Upper lobe of left lung (tissue), 6 donors: Measurements from ENCODE around the gene ARHGAP8. TPM values are rescaled to one million over a fixed set of nuclear protein-coding genes. Genes with fewer than 3 reads are reported as not detected.

ENCODE experiments used
- ATAC-seq, 2 donors: fragments of 200-7000 bp; cut with Tn5 transposase; one replicate each; pipeline ENCODE4 v1.9.1; 2022; ENCODE audit warnings: mild to moderate bottlenecking in 2 of 2, moderate library complexity in 2 of 2; ENCODE audit not compliant: low FRiP score in 2 of 2
- DNase-seq, 2 donors: peaks; one replicate each; pipeline ENCODE4 v3.0.0-alpha.2; 2019 to 2020
- H3K27ac ChIP-seq, 4 donors: fragments of 200-600 bp; sonication (generic); one replicate each; pipeline ENCODE4 v1.5.1; 2016 to 2019
- H3K27me3 ChIP-seq, 4 donors: fragments of 200-600 bp; sonication (generic); one replicate each; pipeline ENCODE4 v1.5.1; 2017 to 2019
- H3K36me3 ChIP-seq, 4 donors: fragments of 200-600 bp; sonication (generic); one replicate each; pipeline ENCODE4 v1.5.1; 2016 to 2019
- H3K4me1 ChIP-seq, 4 donors: fragments of 200-600 bp; sonication (generic); one replicate each; pipeline ENCODE4 v1.5.1; 2018 to 2019
- H3K4me3 ChIP-seq, 4 donors: fragments of 200-600 bp; sonication (generic); one replicate each; pipeline ENCODE4 v1.5.1; 2017 to 2019; ENCODE audit warnings: mild to moderate bottlenecking in 2 of 4, moderate library complexity in 1 of 4
- H3K9me3 ChIP-seq, 4 donors: fragments of 200-600 bp; sonication (generic); one replicate each; pipeline ENCODE4 v1.5.1; 2018 to 2019
- EP300 ChIP-seq, 4 donors: sonication (generic); formaldehyde crosslinking; IDR thresholded peaks; one replicate each; pipeline ENCODE4 v1.5.1; 2017; ENCODE audit warnings: antibody characterized with exemption in 4 of 4, control low read depth in 2 of 4
- POLR2A ChIP-seq, 4 donors: fragments of 450-650 bp; IDR thresholded peaks; one replicate each; pipeline ENCODE4 v1.5.1; 2016 to 2017; ENCODE audit warnings: antibody characterized with exemption in 4 of 4, mild to moderate bottlenecking in 2 of 4
- POLR2AphosphoS5 ChIP-seq, 2 donors: sonication (generic); formaldehyde crosslinking; IDR thresholded peaks; one replicate each; pipeline ENCODE4 v1.5.1; 2017; ENCODE audit warnings: antibody characterized with exemption in 2 of 2
- WGBS, 2 donors: methylation state at CpG; one replicate each; pipeline ENCODE4 v1.1.5; 2017 to 2018; 5-methylcytosine and 5-hydroxymethylcytosine counted together
- total RNA-seq, 6 donors: library from RNA; depleted of rRNA in 4 of 6; stranded (reverse); fragments of >200 nt in 4 of 6; gene quantifications; one replicate each; pipeline versions ENCODE4 v1.1.0 to v1.2.1, GENCODE V29; 2016 to 2021
- TF ChIP-seq, protein P1 (sequence below), 6 experiments: fragments of 450-650 bp in 4 of 6; fragments of 200-600 bp in 2 of 6; sonication (generic) in 2 of 6; IDR thresholded peaks; one replicate each; pipeline ENCODE4 v1.5.1; 2016 to 2019; ENCODE audit warnings: antibody characterized with exemption in 6 of 6
- donor health status: DM: no; HTN: no; CAD: no; lungs with moderate emphysema.
- donor health status: DM: no; HTN: yes; CAD: no; lungs with severe emphysema.

ARHGAP8 gene
- total RNA-seq, 6 donors from 2014 or later, result 13.8 to 55.5 (median 22.7) TPM

DNA sequence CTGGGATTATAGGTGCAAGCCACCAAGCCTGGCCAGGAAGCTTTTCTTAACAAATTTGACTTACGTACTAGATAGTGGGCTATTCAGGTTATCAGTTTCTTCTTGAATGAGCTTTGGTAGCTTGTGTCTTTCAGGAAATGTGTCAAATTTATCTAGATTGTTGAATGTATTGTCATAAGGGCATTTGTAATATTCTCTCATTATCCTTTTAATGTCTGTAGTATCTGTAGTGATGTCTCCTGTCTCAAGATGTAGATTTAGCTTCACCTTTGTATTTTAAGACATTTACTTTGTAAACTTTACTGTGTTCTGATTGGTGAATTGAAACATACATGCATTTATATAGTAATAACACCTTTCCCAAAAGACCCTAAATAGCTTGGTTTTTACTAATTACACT lies 20.7 kb downstream of the ARHGAP8 start:
- Histone ChIP-seq H3K27me3 (no peaks in the 10 kb centered on the region), H3K27ac (no peak overlapping the region), H3K4me1 (no peaks in the 10 kb centered on the region), H3K36me3 (no peaks in the 10 kb centered on the region), H3K9me3 (no peaks in the 10 kb centered on the region), H3K4me3 (no peak overlapping the region)
- no peak for ATAC-seq
- no peak for TF ChIP-seq POLR2A (IDR thresholded peaks at IDR 0.05)
- TF ChIP-seq, protein P1, sequence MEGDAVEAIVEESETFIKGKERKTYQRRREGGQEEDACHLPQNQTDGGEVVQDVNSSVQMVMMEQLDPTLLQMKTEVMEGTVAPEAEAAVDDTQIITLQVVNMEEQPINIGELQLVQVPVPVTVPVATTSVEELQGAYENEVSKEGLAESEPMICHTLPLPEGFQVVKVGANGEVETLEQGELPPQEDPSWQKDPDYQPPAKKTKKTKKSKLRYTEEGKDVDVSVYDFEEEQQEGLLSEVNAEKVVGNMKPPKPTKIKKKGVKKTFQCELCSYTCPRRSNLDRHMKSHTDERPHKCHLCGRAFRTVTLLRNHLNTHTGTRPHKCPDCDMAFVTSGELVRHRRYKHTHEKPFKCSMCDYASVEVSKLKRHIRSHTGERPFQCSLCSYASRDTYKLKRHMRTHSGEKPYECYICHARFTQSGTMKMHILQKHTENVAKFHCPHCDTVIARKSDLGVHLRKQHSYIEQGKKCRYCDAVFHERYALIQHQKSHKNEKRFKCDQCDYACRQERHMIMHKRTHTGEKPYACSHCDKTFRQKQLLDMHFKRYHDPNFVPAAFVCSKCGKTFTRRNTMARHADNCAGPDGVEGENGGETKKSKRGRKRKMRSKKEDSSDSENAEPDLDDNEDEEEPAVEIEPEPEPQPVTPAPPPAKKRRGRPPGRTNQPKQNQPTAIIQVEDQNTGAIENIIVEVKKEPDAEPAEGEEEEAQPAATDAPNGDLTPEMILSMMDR (IDR thresholded peaks at IDR 0.05), result no peak
- no peak for TF ChIP-seq POLR2AphosphoS5 (IDR thresholded peaks at IDR 0.05)
- no peak for TF ChIP-seq EP300 (IDR thresholded peaks at IDR 0.05)
- DNase-seq, result no peak
- 86 to 100% methylated on average over 1 of the region's 1 CpG for WGBS, 2 donors

DNA sequence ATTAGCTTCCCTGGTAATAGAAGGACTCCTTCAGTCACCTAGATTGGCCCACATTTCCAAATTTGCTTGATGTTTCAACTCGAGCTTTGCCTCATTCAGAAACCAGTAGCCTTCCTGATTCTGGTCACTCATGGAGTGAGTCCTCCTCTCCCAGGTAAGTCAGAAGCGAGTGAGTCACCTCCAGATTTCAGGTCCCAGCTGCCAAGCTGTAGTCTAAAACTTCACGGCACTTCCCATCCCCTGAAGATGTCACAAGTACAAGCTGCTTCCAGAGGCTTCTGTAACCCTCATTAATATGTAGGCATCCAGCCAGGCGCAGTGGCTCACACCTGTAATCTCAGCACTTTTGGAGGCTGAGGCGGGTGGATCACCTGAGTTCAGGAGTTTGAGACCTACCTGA lies 23.5 kb downstream of the ARHGAP8 start:
- WGBS, 2 donors, result 83 to 92% methylated on average over 5 of the region's 5 CpGs
- ATAC-seq (no peak), DNase-seq (no peak)
- H3K36me3 ChIP-seq, result no peaks in the 10 kb centered on the region
- no peak overlapping the region for H3K27ac ChIP-seq
- H3K9me3 ChIP-seq, result no peaks in the 10 kb centered on the region
- H3K4me3 ChIP-seq, result no peak overlapping the region
- H3K4me1 ChIP-seq, result no peaks in the 10 kb centered on the region
- TF ChIP-seq POLR2A (IDR thresholded peaks at IDR 0.05) (no peak), EP300 (IDR thresholded peaks at IDR 0.05) (no peak), POLR2AphosphoS5 (IDR thresholded peaks at IDR 0.05) (no peak)
- TF ChIP-seq, protein P1 (IDR thresholded peaks at IDR 0.05), result no peak
- H3K27me3 ChIP-seq, result no peaks in the 10 kb centered on the region

DNA sequence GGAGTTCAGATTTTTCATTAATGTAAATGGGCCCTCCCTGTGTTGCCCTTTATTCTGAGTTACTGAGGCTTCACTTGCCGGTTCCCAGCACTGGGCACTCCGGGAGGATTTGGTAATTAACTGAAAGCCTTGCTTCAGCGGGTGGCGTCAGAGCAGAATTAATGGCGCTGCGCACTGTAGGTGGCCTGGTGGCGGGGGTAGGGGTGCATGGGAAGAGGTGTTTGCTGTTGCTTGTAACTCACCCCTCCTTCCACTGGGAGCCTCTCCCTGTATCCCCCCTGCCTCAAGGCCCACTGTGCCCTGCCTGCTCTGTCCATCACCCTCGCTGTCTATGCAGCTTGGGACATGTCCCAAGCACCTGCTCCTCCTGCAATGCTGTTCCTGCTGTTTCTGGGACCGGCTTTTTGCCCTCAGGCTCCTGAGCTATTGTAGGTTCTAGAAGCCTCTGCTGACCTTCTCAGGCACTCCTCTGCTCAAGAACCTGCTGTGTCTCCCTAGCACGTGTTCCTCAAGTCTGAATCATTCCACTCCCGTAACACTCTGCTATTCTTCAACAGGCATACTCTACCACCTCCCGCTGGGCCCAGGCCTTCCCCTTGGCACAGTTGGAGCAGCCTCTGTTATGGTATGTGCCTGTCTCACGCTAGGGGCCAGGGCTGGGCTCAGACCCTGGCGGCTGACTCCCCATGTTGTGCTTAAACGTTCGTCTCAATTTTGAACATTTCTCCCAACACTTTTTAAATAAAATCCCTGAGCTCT lies 24.4 kb downstream of the ARHGAP8 start:
- H3K4me3 ChIP-seq, result no peak overlapping the region
- no peaks in the 10 kb centered on the region for H3K36me3 ChIP-seq
- TF ChIP-seq EP300 (IDR thresholded peaks at IDR 0.05), result no peak
- no peak overlapping the region for H3K27ac ChIP-seq
- no peaks in the 10 kb centered on the region for H3K27me3 ChIP-seq
- no peaks in the 10 kb centered on the region for H3K9me3 ChIP-seq
- no peak for DNase-seq
- 80 to 81% methylated on average over 16 of the region's 16 CpGs for WGBS, 2 donors
- ATAC-seq, result no peak
- H3K4me1 ChIP-seq, result no peaks in the 10 kb centered on the region

DNA sequence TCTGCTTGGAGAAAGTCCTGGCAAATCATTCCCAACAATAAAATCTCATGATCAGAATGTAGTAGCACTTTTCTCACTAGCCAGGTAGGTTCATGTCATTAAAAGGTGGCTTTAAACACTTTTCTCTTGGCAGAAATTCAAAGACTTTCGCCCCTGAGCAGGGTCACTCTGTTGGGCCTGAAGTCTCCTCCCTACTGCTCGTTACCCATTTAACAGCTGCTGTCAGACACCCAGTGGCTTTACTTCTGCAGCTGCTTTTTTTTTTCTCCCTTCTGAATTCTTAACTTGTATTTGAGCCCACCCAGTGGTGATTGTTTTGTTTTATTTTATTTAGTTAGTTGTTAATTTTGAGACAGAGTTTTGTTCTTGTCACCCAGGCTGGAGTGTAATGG lies 25.0 kb downstream of the ARHGAP8 start:
- 49 to 50% methylated on average over 2 of the region's 2 CpGs for WGBS, 2 donors
- no peaks in the 10 kb centered on the region for H3K27me3 ChIP-seq
- no peak for TF ChIP-seq EP300 (IDR thresholded peaks at IDR 0.05)
- TF ChIP-seq, protein P1 (IDR thresholded peaks at IDR 0.05), result no peak
- TF ChIP-seq POLR2A (IDR thresholded peaks at IDR 0.05), result no peak
- no peak for TF ChIP-seq POLR2AphosphoS5 (IDR thresholded peaks at IDR 0.05)
- no peaks in the 10 kb centered on the region for H3K36me3 ChIP-seq
- H3K4me3 ChIP-seq, result no peak overlapping the region
- H3K4me1 ChIP-seq, result no peaks in the 10 kb centered on the region
- no peak overlapping the region for H3K27ac ChIP-seq
- DNase-seq (no peak), ATAC-seq (no peak)
- no peaks in the 10 kb centered on the region for H3K9me3 ChIP-seq

DNA sequence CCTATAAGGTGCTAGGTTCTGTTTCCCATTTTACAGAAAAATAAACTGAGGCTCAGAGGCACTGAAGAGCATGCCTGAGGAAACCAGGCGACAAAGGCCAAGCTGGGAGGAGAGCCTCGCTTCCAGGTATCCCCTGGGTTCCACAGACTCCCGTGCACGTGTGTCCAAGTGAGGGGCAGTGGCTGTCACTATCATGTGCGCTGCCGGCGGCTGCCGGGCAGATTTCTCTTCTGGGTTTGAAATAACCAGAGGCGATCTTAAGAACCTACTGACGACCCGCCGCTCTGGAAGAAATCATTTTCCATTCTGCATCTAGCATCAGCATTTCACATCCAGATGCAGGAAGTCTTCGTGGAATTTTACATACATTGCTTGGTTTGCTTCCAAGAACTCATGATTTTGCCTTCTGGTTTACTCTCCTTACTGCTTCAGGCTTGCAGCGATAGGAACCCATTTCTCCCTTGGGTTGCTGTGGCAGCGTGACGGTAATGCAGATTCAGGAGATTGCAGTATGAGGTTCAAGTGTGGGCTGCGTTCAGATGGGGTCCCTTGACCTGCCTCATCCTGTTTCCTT lies 28.6 kb downstream of the ARHGAP8 start:
- H3K4me1 ChIP-seq, result no peaks in the 10 kb centered on the region
- H3K36me3 ChIP-seq, result no peaks in the 10 kb centered on the region
- H3K27ac ChIP-seq, result no peak overlapping the region
- DNase-seq, result no peak
- H3K4me3 ChIP-seq, result no peak overlapping the region
- no peaks in the 10 kb centered on the region for H3K27me3 ChIP-seq
- WGBS, 2 donors, result 79 to 85% methylated on average over 17 of the region's 17 CpGs
- no peak for ATAC-seq
- TF ChIP-seq POLR2AphosphoS5 (IDR thresholded peaks at IDR 0.05) (no peak), EP300 (IDR thresholded peaks at IDR 0.05) (no peak), POLR2A (IDR thresholded peaks at IDR 0.05) (no peak)
- TF ChIP-seq, protein P1 (IDR thresholded peaks at IDR 0.05), result no peak
- no peaks in the 10 kb centered on the region for H3K9me3 ChIP-seq
